ENCODE data around the gene PRDM12.

The PRDM12 gene

GRCh38 chr9:130720762-130721161, 56.4 kb downstream of the PRDM12 start:
- DNase-seq (ENCODE audit: low read depth), result no peak

GRCh38 chr9:130728721-130729120, 64.3 kb downstream of the PRDM12 start:
- DNase-seq (ENCODE audit: low read depth), result peak; percentile 72

- DNase-seq (ENCODE audit: low read depth), result no peak
These were observed 64.8 kb downstream of the PRDM12 start for GRCh38 chr9:130729145-130729544.

- DNase-seq (ENCODE audit: low read depth), result no peak
These were observed 67.0 kb downstream of the PRDM12 start for GRCh38 chr9:130731355-130731754.

- DNase-seq (ENCODE audit: low read depth), result no peak
These were observed 67.7 kb downstream of the PRDM12 start for GRCh38 chr9:130732136-130732535.

Measured in amniotic epithelial cell (primary cell).